Left cardiac atrium (tissue), 4 donors: Measurements from ENCODE around the gene FGGY. TPM values are rescaled to one million over a fixed set of nuclear protein-coding genes. Genes with fewer than 3 reads are reported as not detected.
"Not testable (repeated sequence)": the region's sequence is repeated elsewhere in the genome, so short reads cannot be mapped to it uniquely, and the experiment has no call there.

Experiments
- ATAC-seq, 2 donors: fragments of 200-7000 bp; cut with Tn5 transposase; one replicate each; pipeline ENCODE4 v1.9.1; 2020; ENCODE audit warnings: mild to moderate bottlenecking in 2 of 2, moderate library complexity in 2 of 2
- DNase-seq: peaks from one replicate; pipeline ENCODE4 v3.0.0-alpha.2; 2020
- intact Hi-C, 2 donors: fragments of 100-400 bp; cut with DNase I; formaldehyde crosslinking; loops; one replicate each; pipeline versions ENCODE4 v1.14.1 to v1.15.1; 2022 to 2023
- total RNA-seq, 2 donors: library from RNA; stranded (reverse); fragmentation: NEBNext Ultra II Directional; extraction: Animal tissue kit (Norgen Biotek cat#: 25700); gene quantifications; one replicate each; pipeline ENCODE4 v1.2.1, GENCODE V29; 2021
- donor health status: DM: no; HTN: yes; CAD: no.
- donor health status: DM: no; HTN: yes; CAD: no; lungs with severe emphysema.
- donor health status: DM: yes; HTN: yes; CAD: no.
- donor health status: Dilated cardiomyopathy.

FGGY gene
- total RNA-seq, 2 donors from 2014 or later, result 14.0 to 21.6 TPM

GRCh38 chr1:59543211-59543668, 246.3 kb downstream of the FGGY start:
- intact Hi-C loops, result no loop called here
- DNase-seq (no peak), ATAC-seq (peak in 1 of 2 donors; percentile 25)

- intact Hi-C loops, result no loop called here
- no peak for ATAC-seq
- no peak for DNase-seq
Observed at GRCh38 chr1:59544615-59545293, 247.9 kb downstream of the FGGY start.

GRCh38 chr1:59545830-59546229, 248.9 kb downstream of the FGGY start:
- DNase-seq, result no peak
- intact Hi-C loops, result no loop called here
- ATAC-seq, result no peak

GRCh38 chr1:59549066-59549837, 252.4 kb downstream of the FGGY start:
- no peak for ATAC-seq
- intact Hi-C loops, result no loop called here
- no peak for DNase-seq

- intact Hi-C loops, result no loop called here
- peak in 1 of 2 donors; percentile 61 for ATAC-seq
- no peak for DNase-seq
Observed at GRCh38 chr1:59549903-59550302, 253.0 kb downstream of the FGGY start.

GRCh38 chr1:59552007-59552406, 255.1 kb downstream of the FGGY start:
- intact Hi-C loops, result no loop called here
- ATAC-seq (peak; percentile 27 to 41), DNase-seq (no peak)

GRCh38 chr1:59553371-59553770, 256.5 kb downstream of the FGGY start:
- ATAC-seq (no peak), DNase-seq (no peak)
- intact Hi-C loops, result no loop called here

GRCh38 chr1:59554011-59554663, 257.2 kb downstream of the FGGY start:
- ATAC-seq (no peak), DNase-seq (no peak)
- intact Hi-C loops, result no loop called here

GRCh38 chr1:59554752-59555151, 257.9 kb downstream of the FGGY start:
- no peak for DNase-seq
- no peak for ATAC-seq
- intact Hi-C loops, result no loop called here

- ATAC-seq, result no peak
- intact Hi-C loops, result no loop called here
- no peak for DNase-seq
Observed at GRCh38 chr1:59556398-59556797, 259.5 kb downstream of the FGGY start.

GRCh38 chr1:59556802-59557548, 260.1 kb downstream of the FGGY start:
- DNase-seq (no peak), ATAC-seq (no peak)
- intact Hi-C loops, result no loop called here

- no peak for ATAC-seq
- DNase-seq, result no peak
- intact Hi-C loops, result no loop called here
Observed at GRCh38 chr1:59557549-59557885, 260.6 kb downstream of the FGGY start.

GRCh38 chr1:59558580-59558979, 261.7 kb downstream of the FGGY start:
- DNase-seq, ATAC-seq, intact Hi-C loops: not testable (repeated sequence)

GRCh38 chr1:59560807-59561450, 264.0 kb downstream of the FGGY start:
- intact Hi-C loops, result no loop called here
- ATAC-seq, result no peak
- no peak for DNase-seq

GRCh38 chr1:59561796-59562195, 264.9 kb downstream of the FGGY start:
- intact Hi-C loops, result no loop called here

GRCh38 chr1:59564192-59564891, 267.4 kb downstream of the FGGY start:
- no peak for ATAC-seq
- DNase-seq, result no peak
- intact Hi-C loops, result no loop called here

More at GRCh38 chr1:59561796-59562195, 264.9 kb downstream of the FGGY start:
- ATAC-seq, result no peak
- no peak for DNase-seq

GRCh38 chr1:59565611-59566410, 268.9 kb downstream of the FGGY start:
- peak in 1 of 2 donors; percentile 21 for ATAC-seq
- peak; percentile 22 for DNase-seq

More at GRCh38 chr1:59565611-59566410, 268.9 kb downstream of the FGGY start:
- intact Hi-C loops, result no loop called here
